ENCODE data around the gene KRT83. TPM values are rescaled to one million over a fixed set of nuclear protein-coding genes. Genes with fewer than 3 reads are reported as not detected.

KRT83 gene
- total RNA-seq, 1 donor, result not detected

GRCh38 chr12:52277486-52278245 is 43.5 kb downstream of the KRT83 start:
- DNase-seq (ENCODE audit: low read depth), result no peak

GRCh38 chr12:52275686-52276085 is 45.5 kb downstream of the KRT83 start:
- no peak for TF ChIP-seq CTCF (IDR thresholded peaks at IDR 0.05; ENCODE audit: insufficient read depth, low read depth, low read length)
- DNase-seq (ENCODE audit: low read depth), result no peak
- no peak overlapping the region for H3K4me3 ChIP-seq (ENCODE audit: low read depth, low read length)

More at GRCh38 chr12:52277486-52278245, 43.5 kb downstream of the KRT83 start:
- no peak overlapping the region for H3K4me3 ChIP-seq (ENCODE audit: low read depth, low read length)
- no peak for TF ChIP-seq CTCF (IDR thresholded peaks at IDR 0.05; ENCODE audit: insufficient read depth, low read depth, low read length)

GRCh38 chr12:52274521-52275120 is 46.6 kb downstream of the KRT83 start, which contains the start of gene KRT86:
Gene KRT86 (plus strand): TSS chr12:52274645. CDS start chr12:52301917, 27,272 bp downstream.
- DNase-seq (ENCODE audit: low read depth), result no peak
- no peak for TF ChIP-seq CTCF (IDR thresholded peaks at IDR 0.05; ENCODE audit: insufficient read depth, low read depth, low read length)
- H3K4me3 ChIP-seq (ENCODE audit: low read depth, low read length), result no peak within 1 kb of the TSS

- no peak overlapping the region for H3K4me3 ChIP-seq (ENCODE audit: low read depth, low read length)
- TF ChIP-seq CTCF (IDR thresholded peaks at IDR 0.05; ENCODE audit: insufficient read depth, low read depth, low read length), result no peak
- DNase-seq (ENCODE audit: low read depth), result peak; percentile 60
Observed at GRCh38 chr12:52271158-52271557, 50.0 kb downstream of the KRT83 start.

GRCh38 chr12:52270541-52271070 is 50.6 kb downstream of the KRT83 start:
- TF ChIP-seq CTCF (IDR thresholded peaks at IDR 0.05; ENCODE audit: insufficient read depth, low read depth, low read length), result no peak
- no peak for DNase-seq (ENCODE audit: low read depth)
- no peak overlapping the region for H3K4me3 ChIP-seq (ENCODE audit: low read depth, low read length)

GRCh38 chr12:52268212-52268611 is 53.0 kb downstream of the KRT83 start:
- no peak for DNase-seq (ENCODE audit: low read depth)
- no peak overlapping the region for H3K4me3 ChIP-seq (ENCODE audit: low read depth, low read length)
- TF ChIP-seq CTCF (IDR thresholded peaks at IDR 0.05; ENCODE audit: insufficient read depth, low read depth, low read length), result no peak

All from fibroblast of villous mesenchyme (primary cell).